HepG2 (cell line): ENCODE measurements around the gene ZNF275.

ENCODE experiments used
- CBX1 ChIP-seq: IDR thresholded peaks from one replicate; pipeline ENCODE4 v1.6.1; 2016; ENCODE audit warnings: antibody characterized with exemption, low read depth
- HMG20B ChIP-seq: conservative IDR thresholded peaks from 2 replicates; pipeline ENCODE4 v1.6.1; 2016; ENCODE audit warnings: missing genetic modification reagents, missing compliant biosample characterization
- IKZF4 ChIP-seq: sonication (generic); formaldehyde crosslinking; IDR thresholded peaks from 2 replicates; pipeline ENCODE4 v1.5.1; 2020; ENCODE audit warnings: borderline replicate concordance, mild to moderate bottlenecking, low read depth, missing genetic modification reagents; ENCODE audit errors: not compliant biosample characterization
- NFIC ChIP-seq: IDR thresholded peaks from 2 replicates; pipeline ENCODE4 v1.6.1; 2012; ENCODE audit warnings: mild to moderate bottlenecking, low read length, inconsistent platforms
- POLR2A ChIP-seq, 2 experiments: IDR thresholded peaks; 2 replicates each; pipeline ENCODE4 v1.6.1; 2011; ENCODE audit warnings: low read depth in 2 of 2, low read length in 2 of 2, mild to moderate bottlenecking in 1 of 2, moderate library complexity in 1 of 2; ENCODE audit not compliant: insufficient read depth in 1 of 2
- POLR2AphosphoS5 ChIP-seq: IDR thresholded peaks from 2 replicates; pipeline ENCODE4 v1.6.1; 2012; ENCODE audit warnings: low read depth, low read length
- RFX5 ChIP-seq: IDR thresholded peaks from 2 replicates; pipeline ENCODE4 v1.6.1; 2011; ENCODE audit warnings: low read depth, low read length, improper control_type of control experiment
- ZBTB8A ChIP-seq: sonication (generic); formaldehyde crosslinking; IDR thresholded peaks from 2 replicates; pipeline ENCODE4 v1.4.0; 2020; ENCODE audit warnings: mild to moderate bottlenecking, low read depth, missing genetic modification reagents, borderline replicate concordance
- ZNF3 ChIP-seq: IDR thresholded peaks from 2 replicates; pipeline ENCODE4 v1.7.0; 2017; ENCODE audit warnings: inconsistent platforms
- ZNF510 ChIP-seq: sonication (generic); formaldehyde crosslinking; IDR thresholded peaks from 2 replicates; pipeline ENCODE4 v1.4.0; 2020; ENCODE audit warnings: low read depth, mild to moderate bottlenecking, missing genetic modification reagents
- ZNF547 ChIP-seq: sonication (generic); formaldehyde crosslinking; IDR thresholded peaks from 2 replicates; pipeline ENCODE4 v1.5.1; 2020; ENCODE audit warnings: mild to moderate bottlenecking, missing genetic modification reagents
- ZNF615 ChIP-seq: sonication (generic); formaldehyde crosslinking; IDR thresholded peaks from 2 replicates; pipeline ENCODE4 v1.5.0; 2020; ENCODE audit warnings: mild to moderate bottlenecking, missing genetic modification reagents, borderline replicate concordance
- ZNF816 ChIP-seq: sonication (generic); formaldehyde crosslinking; IDR thresholded peaks from 2 replicates; pipeline ENCODE4 v1.8.0; 2022; ENCODE audit warnings: missing genetic modification reagents, mild to moderate bottlenecking, borderline replicate concordance
- TF ChIP-seq, protein P1 (sequence below): sonication (generic); formaldehyde crosslinking; IDR thresholded peaks from 2 replicates; pipeline ENCODE4 v1.5.0; 2020; ENCODE audit warnings: mild to moderate bottlenecking, missing genetic modification reagents, moderate library complexity

DNA sequence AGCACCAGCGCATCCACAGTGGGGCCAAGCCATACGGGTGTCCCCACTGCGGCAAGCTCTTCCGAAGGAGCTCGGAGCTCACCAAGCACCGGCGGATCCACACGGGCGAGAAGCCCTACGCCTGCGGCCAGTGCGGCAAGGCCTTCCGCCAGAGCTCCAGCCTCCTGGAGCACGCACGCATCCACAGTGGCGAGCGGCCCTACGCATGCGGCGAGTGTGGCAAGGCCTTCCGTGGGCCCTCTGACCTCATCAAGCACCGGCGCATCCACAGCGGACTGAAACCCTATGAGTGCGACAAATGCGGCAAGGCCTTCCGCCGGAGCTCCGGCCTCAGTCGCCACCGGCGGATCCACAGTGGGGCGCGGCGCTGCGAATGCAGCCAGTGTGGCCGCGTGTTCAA is 13.6 kb downstream of the ZNF275 start:
- no peak for TF ChIP-seq CBX1
- no peak for TF ChIP-seq IKZF4 (CRISPR knock-in tag)
- no peak for TF ChIP-seq POLR2A (IDR thresholded peaks at IDR 0.05; ENCODE audit: insufficient read depth in 1 of 2, low read depth in 2 of 2, low read length in 2 of 2)
- no peak for TF ChIP-seq ZNF510 (CRISPR knock-in tag)
- TF ChIP-seq, protein P1, sequence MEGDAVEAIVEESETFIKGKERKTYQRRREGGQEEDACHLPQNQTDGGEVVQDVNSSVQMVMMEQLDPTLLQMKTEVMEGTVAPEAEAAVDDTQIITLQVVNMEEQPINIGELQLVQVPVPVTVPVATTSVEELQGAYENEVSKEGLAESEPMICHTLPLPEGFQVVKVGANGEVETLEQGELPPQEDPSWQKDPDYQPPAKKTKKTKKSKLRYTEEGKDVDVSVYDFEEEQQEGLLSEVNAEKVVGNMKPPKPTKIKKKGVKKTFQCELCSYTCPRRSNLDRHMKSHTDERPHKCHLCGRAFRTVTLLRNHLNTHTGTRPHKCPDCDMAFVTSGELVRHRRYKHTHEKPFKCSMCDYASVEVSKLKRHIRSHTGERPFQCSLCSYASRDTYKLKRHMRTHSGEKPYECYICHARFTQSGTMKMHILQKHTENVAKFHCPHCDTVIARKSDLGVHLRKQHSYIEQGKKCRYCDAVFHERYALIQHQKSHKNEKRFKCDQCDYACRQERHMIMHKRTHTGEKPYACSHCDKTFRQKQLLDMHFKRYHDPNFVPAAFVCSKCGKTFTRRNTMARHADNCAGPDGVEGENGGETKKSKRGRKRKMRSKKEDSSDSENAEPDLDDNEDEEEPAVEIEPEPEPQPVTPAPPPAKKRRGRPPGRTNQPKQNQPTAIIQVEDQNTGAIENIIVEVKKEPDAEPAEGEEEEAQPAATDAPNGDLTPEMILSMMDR (CRISPR knock-in tag) = no peak
- TF ChIP-seq POLR2AphosphoS5 = no peak
- TF ChIP-seq NFIC = no peak
- no peak for TF ChIP-seq ZNF3
- TF ChIP-seq ZNF615 (CRISPR knock-in tag) = no peak
- no peak for TF ChIP-seq ZNF816 (CRISPR knock-in tag)
- TF ChIP-seq ZNF547 (CRISPR knock-in tag) = no peak
- no peak for TF ChIP-seq RFX5
- no peak for TF ChIP-seq ZBTB8A (CRISPR knock-in tag)
- no peak for TF ChIP-seq HMG20B (CRISPR knock-in tag)
